ENCODE results near the gene PON1.

The PON1 gene

DNA sequence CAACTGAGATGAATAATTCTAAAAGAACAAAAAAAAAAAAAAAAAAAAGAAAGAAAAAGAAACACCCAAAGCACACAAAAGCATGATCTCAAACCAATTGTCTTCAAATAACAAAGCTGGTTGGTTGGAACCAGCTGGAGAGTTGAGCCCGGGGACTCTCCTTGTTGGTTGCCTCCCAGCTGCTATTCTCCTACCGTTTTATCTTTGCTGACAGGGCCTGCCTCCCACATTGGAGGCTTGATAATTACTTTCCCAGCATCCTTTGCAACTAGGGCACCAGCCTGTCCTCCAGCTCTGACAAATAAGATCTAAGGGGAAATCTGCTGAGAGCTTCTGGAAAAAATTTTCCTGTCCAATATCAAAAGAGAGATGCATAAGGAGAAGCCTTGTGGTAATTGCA is 6.8 kb downstream of the PON1 start:
- Histone ChIP-seq H3K4me3 (ENCODE audit: low read depth in 1 of 2, low read length in 2 of 2) (no peak overlapping the region), H3K4me1 (ENCODE audit: control insufficient read depth in 1 of 2, insufficient read depth in 2 of 2, low read length in 2 of 2) (no peaks in the 10 kb centered on the region), H3K27me3 (ENCODE audit: low read depth, low read length) (no peaks in the 10 kb centered on the region), H3K9me3 (ENCODE audit: control insufficient read depth in 1 of 2, low read length in 2 of 2) (no peaks in the 10 kb centered on the region), H3K27ac (ENCODE audit: low read length) (no peak overlapping the region), H3K36me3 (ENCODE audit: control insufficient read depth in 1 of 2, insufficient read depth in 2 of 2, low read length in 2 of 2) (no peaks in the 10 kb centered on the region)

DNA sequence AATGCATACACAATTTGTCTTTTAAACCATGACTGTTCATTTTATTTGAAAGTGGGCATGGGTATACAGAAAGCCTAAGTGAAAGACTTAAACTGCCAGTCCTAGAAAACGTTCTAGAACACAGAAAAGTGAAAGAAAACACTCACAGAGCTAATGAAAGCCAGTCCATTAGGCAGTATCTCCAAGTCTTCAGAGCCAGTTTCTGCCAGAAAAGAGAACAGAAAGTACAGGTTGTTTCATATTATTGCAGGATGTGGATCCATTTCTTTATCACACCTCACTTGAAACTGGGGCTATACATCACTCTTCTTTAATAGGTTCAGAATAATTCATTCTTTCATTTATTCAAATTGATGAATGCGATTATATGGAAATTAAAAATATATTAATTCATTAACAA is 7.7 kb downstream of the PON1 start:
- Histone ChIP-seq H3K9me3 (ENCODE audit: control insufficient read depth in 1 of 2, low read length in 2 of 2) (no peaks in the 10 kb centered on the region), H3K27me3 (ENCODE audit: low read depth, low read length) (no peaks in the 10 kb centered on the region)

GRCh38 chr7:95312561-95312960 is 11.8 kb downstream of the PON1 start:
- H3K4me1 ChIP-seq (ENCODE audit: control insufficient read depth in 1 of 2, insufficient read depth in 2 of 2, low read length in 2 of 2): no peaks in the 10 kb centered on the region
- no peaks in the 10 kb centered on the region for H3K36me3 ChIP-seq (ENCODE audit: control insufficient read depth in 1 of 2, insufficient read depth in 2 of 2, low read length in 2 of 2)
- no peak overlapping the region for H3K27ac ChIP-seq (ENCODE audit: low read length)
- no peaks in the 10 kb centered on the region for H3K27me3 ChIP-seq (ENCODE audit: low read depth, low read length)
- H3K9me3 ChIP-seq (ENCODE audit: control insufficient read depth in 1 of 2, low read length in 2 of 2): no peaks in the 10 kb centered on the region
- H3K4me3 ChIP-seq (ENCODE audit: low read depth in 1 of 2, low read length in 2 of 2): no peak overlapping the region

More for the DNA sequence above, 7.7 kb downstream of the PON1 start:
- Histone ChIP-seq H3K4me1 (ENCODE audit: control insufficient read depth in 1 of 2, insufficient read depth in 2 of 2, low read length in 2 of 2) (no peaks in the 10 kb centered on the region), H3K36me3 (ENCODE audit: control insufficient read depth in 1 of 2, insufficient read depth in 2 of 2, low read length in 2 of 2) (no peaks in the 10 kb centered on the region), H3K4me3 (ENCODE audit: low read depth in 1 of 2, low read length in 2 of 2) (no peak overlapping the region), H3K27ac (ENCODE audit: low read length) (no peak overlapping the region)

DNA sequence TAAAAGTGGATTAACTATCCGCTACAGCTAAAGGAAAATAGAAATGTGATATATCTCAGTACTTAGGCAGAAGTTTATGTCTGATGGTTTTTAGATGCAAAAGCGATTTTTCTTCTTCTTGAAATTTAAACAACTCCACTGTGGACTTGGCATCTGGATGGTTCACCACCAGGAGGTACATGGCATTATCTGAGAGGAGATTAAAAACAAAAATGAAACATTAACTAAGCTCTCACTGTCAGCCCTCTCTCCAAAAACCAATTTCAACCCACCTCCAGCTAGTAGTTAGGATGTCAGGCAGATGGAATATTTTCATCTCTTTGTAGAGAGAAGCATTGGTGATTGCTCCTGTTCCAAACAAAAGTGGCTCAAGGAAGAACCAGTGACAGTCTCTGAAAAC is 12.9 kb downstream of the PON1 start:
- H3K4me3 ChIP-seq (ENCODE audit: low read depth in 1 of 2, low read length in 2 of 2): no peak overlapping the region
- no peak overlapping the region for H3K27ac ChIP-seq (ENCODE audit: low read length)
- H3K36me3 ChIP-seq (ENCODE audit: control insufficient read depth in 1 of 2, insufficient read depth in 2 of 2, low read length in 2 of 2): no peaks in the 10 kb centered on the region
- no peaks in the 10 kb centered on the region for H3K27me3 ChIP-seq (ENCODE audit: low read depth, low read length)
- H3K9me3 ChIP-seq (ENCODE audit: control insufficient read depth in 1 of 2, low read length in 2 of 2): no peaks in the 10 kb centered on the region
- H3K4me1 ChIP-seq (ENCODE audit: control insufficient read depth in 1 of 2, insufficient read depth in 2 of 2, low read length in 2 of 2): no peaks in the 10 kb centered on the region

DNA sequence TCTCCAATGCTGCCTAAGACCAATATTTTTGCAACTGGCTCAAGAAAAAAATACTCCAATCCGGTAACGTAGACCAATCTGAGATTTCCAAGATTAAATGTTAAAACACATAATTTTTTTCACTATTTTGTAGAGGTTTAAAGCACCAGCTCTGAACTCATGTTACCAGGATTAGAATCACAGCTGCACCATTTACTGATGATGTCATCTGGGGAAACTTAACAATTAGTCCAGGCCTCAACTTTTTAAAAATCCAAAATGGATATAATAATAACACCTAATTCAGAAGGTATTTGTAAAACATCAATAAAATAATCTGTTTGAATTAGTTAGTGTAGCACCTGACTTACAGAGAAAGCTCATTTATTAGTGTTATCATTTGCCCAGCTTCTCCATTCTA is 14.4 kb downstream of the PON1 start:
- H3K4me1 ChIP-seq (ENCODE audit: control insufficient read depth in 1 of 2, insufficient read depth in 2 of 2, low read length in 2 of 2): no peaks in the 10 kb centered on the region
- no peak overlapping the region for H3K4me3 ChIP-seq (ENCODE audit: low read depth in 1 of 2, low read length in 2 of 2)
- no peaks in the 10 kb centered on the region for H3K27me3 ChIP-seq (ENCODE audit: low read depth, low read length)
- H3K36me3 ChIP-seq (ENCODE audit: control insufficient read depth in 1 of 2, insufficient read depth in 2 of 2, low read length in 2 of 2): no peaks in the 10 kb centered on the region
- no peaks in the 10 kb centered on the region for H3K9me3 ChIP-seq (ENCODE audit: control insufficient read depth in 1 of 2, low read length in 2 of 2)
- H3K27ac ChIP-seq (ENCODE audit: low read length): no peak overlapping the region

GRCh38 chr7:95304990-95305389 is 19.3 kb downstream of the PON1 start:
- Histone ChIP-seq H3K27me3 (ENCODE audit: low read depth, low read length) (no peaks in the 10 kb centered on the region), H3K27ac (ENCODE audit: low read length) (no peak overlapping the region), H3K36me3 (ENCODE audit: control insufficient read depth in 1 of 2, insufficient read depth in 2 of 2, low read length in 2 of 2) (no peaks in the 10 kb centered on the region), H3K9me3 (ENCODE audit: control insufficient read depth in 1 of 2, low read length in 2 of 2) (no peaks in the 10 kb centered on the region), H3K4me3 (ENCODE audit: low read depth in 1 of 2, low read length in 2 of 2) (no peak overlapping the region), H3K4me1 (ENCODE audit: control insufficient read depth in 1 of 2, insufficient read depth in 2 of 2, low read length in 2 of 2) (no peaks in the 10 kb centered on the region)

DNA sequence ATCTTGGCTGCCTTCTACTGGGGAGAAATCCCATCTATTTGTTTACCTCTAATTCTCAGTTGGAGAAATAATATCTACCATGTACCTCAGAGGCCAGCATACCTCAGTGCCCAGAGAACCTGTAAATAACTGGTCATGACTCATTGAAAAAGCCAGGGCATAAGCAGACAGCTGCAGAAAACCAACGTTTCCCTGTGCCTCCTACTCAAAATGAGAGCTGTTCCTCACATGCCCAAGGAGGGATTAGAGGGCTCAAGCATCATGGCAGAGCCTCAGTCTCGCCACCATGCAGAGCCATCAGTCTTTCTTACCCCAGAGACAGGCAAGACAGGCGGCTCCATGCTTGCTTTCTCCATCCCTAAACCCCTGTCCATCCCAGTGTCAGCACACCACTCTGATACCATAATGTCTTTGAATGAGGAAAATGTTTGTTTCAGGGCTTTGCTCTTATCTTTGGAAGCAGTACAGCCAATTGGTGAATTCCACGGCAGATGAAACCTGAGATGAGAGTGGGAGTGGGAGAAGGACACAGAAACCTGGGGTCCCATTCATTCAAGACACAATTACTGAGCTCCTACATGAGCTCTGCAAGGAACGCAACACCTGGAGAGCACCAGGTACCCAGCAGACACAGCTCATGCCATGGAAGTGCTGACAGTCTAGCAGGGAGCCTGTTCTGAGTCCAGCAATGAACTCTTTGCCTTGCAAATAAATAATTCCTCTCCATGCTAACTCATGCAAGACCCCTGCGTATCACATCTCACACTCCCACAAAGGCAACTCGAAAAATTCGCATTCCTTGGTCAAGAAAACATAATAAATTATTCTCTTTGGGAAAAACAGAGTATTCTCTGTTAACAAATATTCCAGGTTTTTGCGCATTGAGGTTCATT is 21.1 kb downstream of the PON1 start:
- no peaks in the 10 kb centered on the region for H3K27me3 ChIP-seq (ENCODE audit: low read depth, low read length)
- H3K27ac ChIP-seq (ENCODE audit: low read length): no peak overlapping the region
- no peaks in the 10 kb centered on the region for H3K36me3 ChIP-seq (ENCODE audit: control insufficient read depth in 1 of 2, insufficient read depth in 2 of 2, low read length in 2 of 2)
- no peak overlapping the region for H3K4me3 ChIP-seq (ENCODE audit: low read depth in 1 of 2, low read length in 2 of 2)
- H3K9me3 ChIP-seq (ENCODE audit: control insufficient read depth in 1 of 2, low read length in 2 of 2): no peaks in the 10 kb centered on the region
- H3K4me1 ChIP-seq (ENCODE audit: control insufficient read depth in 1 of 2, insufficient read depth in 2 of 2, low read length in 2 of 2): no peaks in the 10 kb centered on the region

- Histone ChIP-seq H3K27me3 (ENCODE audit: low read depth, low read length) (no peaks in the 10 kb centered on the region), H3K9me3 (ENCODE audit: control insufficient read depth in 1 of 2, low read length in 2 of 2) (no peaks in the 10 kb centered on the region), H3K27ac (ENCODE audit: low read length) (no peak overlapping the region), H3K4me3 (ENCODE audit: low read depth in 1 of 2, low read length in 2 of 2) (no peak overlapping the region), H3K36me3 (ENCODE audit: control insufficient read depth in 1 of 2, insufficient read depth in 2 of 2, low read length in 2 of 2) (no peaks in the 10 kb centered on the region), H3K4me1 (ENCODE audit: control insufficient read depth in 1 of 2, insufficient read depth in 2 of 2, low read length in 2 of 2) (no peaks in the 10 kb centered on the region)
These were observed 26.2 kb downstream of the PON1 start for GRCh38 chr7:95298091-95298490.

- Histone ChIP-seq H3K27ac (ENCODE audit: low read length) (no peak overlapping the region), H3K27me3 (ENCODE audit: low read depth, low read length) (no peaks in the 10 kb centered on the region), H3K9me3 (ENCODE audit: control insufficient read depth in 1 of 2, low read length in 2 of 2) (no peaks in the 10 kb centered on the region), H3K4me3 (ENCODE audit: low read depth in 1 of 2, low read length in 2 of 2) (no peak overlapping the region), H3K36me3 (ENCODE audit: control insufficient read depth in 1 of 2, insufficient read depth in 2 of 2, low read length in 2 of 2) (no peaks in the 10 kb centered on the region), H3K4me1 (ENCODE audit: control insufficient read depth in 1 of 2, insufficient read depth in 2 of 2, low read length in 2 of 2) (no peaks in the 10 kb centered on the region)
These were observed 27.3 kb downstream of the PON1 start for GRCh38 chr7:95297041-95297440.

GRCh38 chr7:95296456-95296855 is 27.9 kb downstream of the PON1 start:
- H3K4me3 ChIP-seq (ENCODE audit: low read depth in 1 of 2, low read length in 2 of 2): no peak overlapping the region
- H3K36me3 ChIP-seq (ENCODE audit: control insufficient read depth in 1 of 2, insufficient read depth in 2 of 2, low read length in 2 of 2): no peaks in the 10 kb centered on the region
- H3K27me3 ChIP-seq (ENCODE audit: low read depth, low read length): no peaks in the 10 kb centered on the region
- H3K4me1 ChIP-seq (ENCODE audit: control insufficient read depth in 1 of 2, insufficient read depth in 2 of 2, low read length in 2 of 2): no peaks in the 10 kb centered on the region
- no peaks in the 10 kb centered on the region for H3K9me3 ChIP-seq (ENCODE audit: control insufficient read depth in 1 of 2, low read length in 2 of 2)
- H3K27ac ChIP-seq (ENCODE audit: low read length): no peak overlapping the region

DNA sequence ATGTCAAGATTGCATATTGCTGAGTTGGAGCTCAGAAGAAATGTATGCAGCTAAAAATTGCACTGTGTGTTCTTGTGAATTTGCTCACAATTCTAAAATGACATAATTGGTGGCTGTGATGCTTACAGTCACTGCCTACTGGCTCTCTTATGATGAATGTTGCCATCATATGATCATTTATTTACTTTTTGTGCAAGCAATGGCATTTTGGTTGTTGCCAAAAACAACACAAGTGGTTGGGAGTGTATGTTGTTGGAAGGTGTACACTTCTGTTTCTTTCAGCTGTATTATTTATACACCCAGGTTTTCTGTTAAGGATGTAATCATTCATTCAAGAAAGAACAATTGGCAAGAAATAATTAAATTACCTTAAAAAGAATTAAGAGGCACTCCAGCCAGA is 28.9 kb downstream of the PON1 start:
- H3K4me3 ChIP-seq (ENCODE audit: low read depth in 1 of 2, low read length in 2 of 2): no peak overlapping the region
- no peaks in the 10 kb centered on the region for H3K4me1 ChIP-seq (ENCODE audit: control insufficient read depth in 1 of 2, insufficient read depth in 2 of 2, low read length in 2 of 2)
- no peaks in the 10 kb centered on the region for H3K36me3 ChIP-seq (ENCODE audit: control insufficient read depth in 1 of 2, insufficient read depth in 2 of 2, low read length in 2 of 2)
- no peaks in the 10 kb centered on the region for H3K9me3 ChIP-seq (ENCODE audit: control insufficient read depth in 1 of 2, low read length in 2 of 2)
- H3K27me3 ChIP-seq (ENCODE audit: low read depth, low read length): no peaks in the 10 kb centered on the region
- no peak overlapping the region for H3K27ac ChIP-seq (ENCODE audit: low read length)
